ENCODE measurements around the gene NRCAM.

GRCh38 chr7:108147031-108147563 lies 309.1 kb downstream of the NRCAM start:
- TF ChIP-seq CTCF (optimal IDR thresholded peaks at IDR 0.05 in 1 of 3, IDR thresholded peaks at IDR 0.05 in 1 of 3, conservative IDR thresholded peaks at IDR 0.05 in 1 of 3; ENCODE audit: extremely low read depth in 1 of 3, insufficient read depth in 2 of 3, low read length in 3 of 3) (no peak), EZH2 (IDR thresholded peaks at IDR 0.05; ENCODE audit: low read length) (no peak)

Measured in keratinocyte (primary cell).